ENCODE data around the gene BDKRB1.

The BDKRB1 gene

GRCh38 chr14:96255501-96256366 is at the start of gene BDKRB1:
Gene BDKRB1, plus strand, starts transcription at chr14:96256210. Its CDS starts 7,473 bp downstream, at chr14:96263683.
- DNase-seq: no peak

DNA sequence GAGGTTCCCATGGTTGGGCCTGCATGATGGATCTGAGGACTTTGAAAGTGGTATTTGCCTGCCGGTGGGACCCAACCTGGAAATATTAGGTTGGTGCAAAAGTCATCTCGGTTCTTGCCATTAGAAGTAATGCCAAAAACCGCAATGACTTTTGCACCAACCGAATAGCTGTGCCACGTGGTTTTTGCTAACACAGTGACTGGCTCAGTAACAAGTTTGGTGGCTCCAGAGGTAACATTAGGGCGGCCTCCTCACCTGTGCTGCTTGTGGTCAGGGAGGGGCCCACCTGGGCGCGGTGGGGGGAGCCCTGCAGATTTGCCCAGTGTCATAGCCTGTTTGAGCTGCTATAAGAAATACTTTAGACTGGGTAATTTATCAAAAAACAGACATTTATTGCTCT is 49.5 kb upstream of the BDKRB1 start:
- no peak for DNase-seq

DNA sequence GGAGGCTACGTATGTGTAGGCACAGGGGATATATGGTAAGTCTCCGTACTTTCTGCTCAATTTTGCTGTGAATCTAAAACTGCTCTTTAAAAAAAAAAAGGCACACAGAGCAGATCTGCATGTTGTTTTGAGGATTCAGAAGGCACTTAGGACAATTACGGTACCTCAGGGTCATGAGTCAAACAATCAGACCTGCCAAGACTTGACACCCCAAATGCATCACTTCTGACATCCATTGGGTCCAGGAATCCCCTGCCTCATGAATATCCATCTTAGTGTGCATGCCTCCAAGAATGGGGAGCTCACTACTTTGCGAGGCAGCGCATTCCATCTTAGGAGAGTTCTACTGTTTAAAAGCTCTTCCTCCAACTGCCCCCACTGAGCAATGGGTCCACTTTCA is 48.3 kb upstream of the BDKRB1 start:
- DNase-seq: no peak

DNA sequence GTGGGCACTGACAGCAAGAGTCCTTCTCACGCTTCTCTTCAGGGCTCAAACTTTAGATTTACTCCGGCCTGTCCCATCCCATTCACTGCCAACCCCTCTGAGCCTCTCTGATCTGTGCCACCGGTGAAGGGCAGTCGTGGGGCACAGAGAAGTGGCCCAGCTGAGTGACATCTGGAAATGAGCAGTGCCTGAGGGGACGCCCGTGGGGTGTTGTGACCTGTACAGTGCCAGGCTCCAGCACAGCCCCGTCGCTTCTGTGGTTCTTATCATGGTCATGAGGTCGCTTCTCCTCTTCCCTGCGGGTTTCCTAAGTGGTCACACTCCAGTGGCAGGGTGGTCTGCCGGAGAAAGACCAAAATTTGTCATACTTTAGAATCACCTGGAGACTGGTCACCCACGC is 47.3 kb upstream of the BDKRB1 start:
- no peak for DNase-seq

DNA sequence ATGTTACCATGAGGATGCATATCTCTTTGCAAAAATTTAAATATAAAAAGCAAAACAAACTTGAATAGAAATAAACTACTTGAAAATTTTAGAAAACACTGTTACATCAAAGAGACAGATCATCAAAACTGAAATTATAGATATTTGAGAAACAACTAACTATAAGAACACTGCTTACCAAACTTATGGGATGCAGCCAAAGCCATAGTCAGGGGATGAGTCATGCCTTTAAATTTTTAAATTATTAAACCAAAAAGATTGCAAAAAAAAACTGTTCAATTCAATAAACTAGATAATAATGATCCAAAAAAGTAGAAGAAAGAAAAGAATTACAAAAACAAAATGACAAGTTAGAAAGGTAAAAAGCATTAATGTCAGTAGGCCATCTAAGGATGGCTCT is 43.9 kb upstream of the BDKRB1 start:
- DNase-seq: no peak

GRCh38 chr14:96212896-96213295 is 43.1 kb upstream of the BDKRB1 start:
- DNase-seq: no peak

DNA sequence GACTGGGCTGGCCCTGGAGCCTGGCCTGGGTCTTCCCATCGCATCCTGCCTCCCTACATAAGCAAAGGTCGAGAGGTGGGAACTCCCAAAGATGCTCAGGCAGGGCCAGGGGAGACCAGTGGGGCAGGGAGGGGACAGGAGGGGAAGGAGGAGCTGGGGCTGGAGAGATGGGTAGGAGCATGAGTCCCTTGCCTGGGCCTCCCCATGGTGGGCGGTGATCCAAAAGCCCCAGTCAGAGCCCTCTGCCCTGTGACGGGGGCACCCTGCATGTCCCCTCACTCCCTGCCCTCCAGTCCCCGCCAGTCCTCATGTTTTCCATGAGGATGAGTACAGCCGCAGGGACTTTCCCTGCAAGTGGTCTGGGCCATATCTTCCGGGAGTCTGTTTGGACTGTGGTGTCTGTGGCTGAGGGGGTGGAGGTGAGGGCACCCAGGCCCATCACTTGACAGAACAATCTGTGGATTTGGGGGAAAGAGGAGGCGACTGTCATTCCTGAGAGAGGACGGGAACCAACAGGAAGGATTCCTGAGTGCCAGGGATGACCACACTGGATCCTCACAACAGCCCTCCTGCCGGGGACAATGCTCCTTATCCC is 42.0 kb upstream of the BDKRB1 start:
- DNase-seq: no peak

DNA sequence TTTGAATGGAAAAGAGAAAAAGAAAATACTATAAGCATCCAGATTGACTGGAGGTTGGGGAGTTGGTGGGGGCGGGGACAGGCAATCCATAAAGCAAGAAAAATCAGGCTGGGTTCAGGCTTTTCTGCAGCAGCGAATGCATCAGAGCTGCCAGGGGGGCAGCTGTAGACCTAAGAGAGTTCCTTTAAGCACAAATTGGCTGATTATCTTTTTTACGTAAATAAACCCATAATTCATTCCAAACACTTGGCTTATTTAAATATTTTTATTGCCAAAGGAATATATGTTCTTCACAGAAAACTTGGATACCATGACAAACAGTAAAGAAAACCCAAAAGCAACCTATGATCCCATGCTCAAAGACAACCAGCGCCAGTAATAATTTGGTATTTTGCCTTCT is 41.2 kb upstream of the BDKRB1 start:
- DNase-seq: no peak

DNA sequence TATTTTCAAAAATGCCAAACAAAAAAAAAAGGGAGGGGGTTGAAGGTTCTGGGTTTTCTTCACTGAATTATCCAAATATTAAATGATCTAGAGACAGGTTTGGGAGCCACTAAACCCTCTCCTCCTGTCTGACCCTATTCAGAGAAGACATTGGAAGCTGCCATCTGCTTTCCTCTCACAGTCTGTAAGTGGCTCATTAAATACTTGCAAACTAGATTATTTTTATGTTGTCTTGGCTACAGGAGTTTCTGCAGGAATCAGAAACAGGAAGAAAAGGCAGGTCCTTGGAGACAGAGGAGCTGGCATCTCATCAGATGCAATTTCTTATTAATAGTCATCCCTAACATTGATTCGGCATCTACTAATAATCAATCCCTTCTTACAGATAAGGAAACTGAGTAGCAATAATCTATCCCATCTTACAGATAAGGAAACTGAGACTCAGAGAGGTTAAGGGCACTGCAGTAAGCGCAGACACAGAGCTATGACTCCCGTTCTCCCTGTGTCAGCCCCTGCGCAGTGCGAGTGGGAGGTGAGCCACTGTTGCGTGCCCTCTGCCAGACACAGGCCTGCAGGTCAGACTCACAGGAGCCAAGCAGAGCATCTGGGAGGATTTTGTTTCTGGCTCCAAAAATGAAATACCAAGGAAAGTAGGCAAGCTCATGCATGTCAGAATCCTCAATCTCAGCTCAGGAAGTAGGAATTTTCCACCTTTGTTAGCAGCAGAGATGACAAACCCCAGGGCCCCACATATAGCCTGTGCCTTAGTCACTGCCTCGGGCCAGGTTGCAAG is 40.4 kb upstream of the BDKRB1 start:
- no peak for DNase-seq

DNA sequence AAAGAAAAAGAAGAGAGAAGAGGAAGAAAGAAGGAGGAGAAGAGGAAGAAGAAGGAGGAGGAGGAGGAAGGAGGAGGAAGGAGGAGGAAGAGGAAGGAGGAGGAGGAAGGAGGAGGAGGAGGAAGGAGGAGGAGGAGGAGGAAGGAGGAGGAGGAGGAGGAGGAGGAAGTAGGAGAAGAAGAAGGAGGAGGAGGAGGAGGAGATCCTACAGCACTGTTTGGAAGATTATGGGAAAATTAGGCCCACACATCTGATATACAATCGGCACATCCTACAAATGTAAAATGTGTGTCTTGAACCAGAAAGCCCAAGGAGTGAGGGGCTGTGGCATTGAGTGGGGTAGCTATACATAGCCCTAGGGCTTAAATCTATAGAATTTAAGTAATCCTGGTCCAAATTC is 39.4 kb upstream of the BDKRB1 start:
- DNase-seq: no peak

GRCh38 chr14:96217376-96217913 is 38.6 kb upstream of the BDKRB1 start:
- DNase-seq: no peak

DNA sequence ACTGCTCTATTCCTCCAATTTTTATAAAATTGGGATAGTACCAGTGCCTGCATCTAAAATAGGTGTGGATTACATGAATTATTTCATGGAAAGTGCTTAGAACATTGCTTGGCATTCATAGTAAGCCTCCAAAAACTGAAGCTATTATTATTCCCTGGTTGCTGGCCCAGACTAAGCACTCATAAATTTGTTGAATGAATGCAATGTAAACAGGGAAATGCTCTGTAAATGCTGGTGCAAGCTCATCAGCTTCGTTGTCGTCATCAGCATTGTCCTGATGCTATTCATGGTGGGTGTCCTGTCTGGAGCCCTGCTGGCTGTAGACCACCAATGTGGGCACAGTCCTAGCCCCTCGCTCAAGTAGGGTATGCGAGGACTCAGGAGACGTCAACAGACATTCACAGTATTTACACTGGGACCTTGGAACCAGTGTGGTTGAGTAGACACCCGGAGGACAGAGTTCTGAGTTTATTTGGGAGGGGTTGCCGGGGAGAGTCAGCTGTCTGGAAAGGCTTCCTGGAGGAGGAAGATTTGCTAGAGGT is 34.8 kb upstream of the BDKRB1 start:
- DNase-seq: no peak

DNA sequence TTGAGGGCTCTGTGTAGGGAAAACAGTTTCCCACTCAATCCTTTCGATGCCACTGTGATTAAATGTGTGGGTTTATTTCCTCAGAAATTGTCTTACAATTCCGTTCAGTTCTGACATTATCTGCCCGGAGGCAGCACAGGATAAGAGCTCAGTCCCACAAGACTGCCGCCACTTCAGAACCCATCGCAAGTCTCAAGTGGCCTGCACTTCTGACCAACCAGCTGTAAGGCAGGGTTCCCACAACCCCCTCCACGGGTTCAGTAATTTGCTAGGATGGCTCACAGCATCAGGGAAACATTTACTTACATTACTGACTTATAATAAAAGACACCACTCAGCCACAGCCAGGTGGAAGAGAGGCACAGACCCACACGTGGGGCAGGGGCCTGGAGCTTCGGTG is 34.2 kb upstream of the BDKRB1 start:
- DNase-seq: no peak

GRCh38 chr14:96224480-96225096 is 31.4 kb upstream of the BDKRB1 start:
- no peak for DNase-seq

DNA sequence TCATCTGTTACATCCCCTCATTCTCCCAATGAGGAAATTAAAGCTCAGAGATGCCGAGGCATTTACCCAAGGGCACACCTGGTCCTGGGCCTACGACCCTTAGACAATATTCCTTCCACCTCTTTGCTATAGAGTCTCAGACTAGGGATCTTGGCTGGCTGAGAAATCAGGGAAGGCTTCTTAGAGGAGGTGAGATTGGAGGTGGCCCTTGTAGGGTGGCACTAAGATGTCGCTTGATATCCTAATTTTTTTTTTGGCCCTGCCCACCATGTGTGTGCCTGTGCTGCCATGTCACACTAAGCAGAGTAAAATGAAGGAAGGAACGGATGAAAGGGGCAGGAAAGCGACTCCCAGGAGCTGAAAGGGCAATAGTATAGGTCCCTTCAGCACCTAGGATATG is 30.8 kb upstream of the BDKRB1 start:
- DNase-seq: no peak

- DNase-seq: no peak
Observed at GRCh38 chr14:96225745-96226151, 30.3 kb upstream of the BDKRB1 start.

DNA sequence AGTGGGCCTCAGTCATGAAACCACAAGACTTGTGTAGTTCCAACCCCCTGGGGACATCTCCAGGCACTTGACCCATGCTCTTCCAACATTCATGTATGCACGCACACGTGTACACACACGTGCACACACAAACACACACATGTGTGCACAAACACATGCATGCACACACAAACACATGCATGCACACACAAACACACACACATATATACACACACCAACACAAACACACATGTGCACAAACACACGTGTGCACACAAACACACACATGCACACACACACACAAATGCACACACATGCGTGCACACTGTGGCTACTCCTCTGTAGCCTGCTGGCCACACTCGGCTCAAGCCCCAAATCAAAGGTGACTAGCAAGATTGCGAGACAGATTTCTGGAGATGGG is 28.6 kb upstream of the BDKRB1 start:
- no peak for DNase-seq

GRCh38 chr14:96229315-96229714 is 26.7 kb upstream of the BDKRB1 start:
- no peak for DNase-seq

DNA sequence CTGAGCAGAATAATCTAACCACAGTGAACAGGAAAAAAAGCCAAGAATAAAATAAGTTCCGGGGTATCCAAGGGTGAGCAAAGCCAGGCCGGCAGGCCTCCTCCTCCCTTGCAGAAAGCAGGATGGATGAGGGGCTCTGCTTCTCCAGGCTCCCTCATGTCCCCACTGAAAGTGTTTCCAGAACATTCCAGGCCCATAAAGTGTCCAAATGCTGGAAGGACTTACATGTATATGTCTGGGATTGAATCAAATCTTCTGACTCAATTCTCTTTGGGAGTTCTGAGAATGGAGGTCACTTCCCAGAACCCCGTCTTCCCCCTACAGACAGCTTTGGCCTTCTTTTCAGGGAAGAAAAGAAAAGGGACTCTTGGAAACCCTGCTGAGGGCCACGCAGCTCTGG is 25.0 kb upstream of the BDKRB1 start:
- no peak for DNase-seq

- no peak for DNase-seq
Observed at GRCh38 chr14:96231526-96232130, 24.4 kb upstream of the BDKRB1 start.

- DNase-seq: no peak
Observed at GRCh38 chr14:96232506-96232905, 23.5 kb upstream of the BDKRB1 start.

DNA sequence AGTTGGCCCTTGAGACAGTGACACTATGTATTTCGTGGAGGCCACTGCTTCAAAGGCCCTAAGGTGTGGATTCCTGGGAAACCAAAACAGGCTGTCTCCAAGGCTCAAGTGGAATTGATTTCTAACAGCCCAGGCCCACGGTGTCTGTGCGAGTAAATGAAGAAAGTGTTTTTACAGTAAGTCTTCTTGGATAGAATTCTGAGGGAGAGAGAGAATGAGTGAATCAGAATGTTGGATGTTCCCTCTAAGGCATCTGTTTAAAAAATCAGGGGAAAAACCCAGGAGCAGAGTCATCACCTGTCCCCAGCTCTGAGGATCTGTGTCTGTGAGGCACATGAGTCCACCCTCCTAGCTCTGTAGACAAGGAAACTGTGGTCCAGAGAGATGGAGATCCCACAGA is 22.3 kb upstream of the BDKRB1 start:
- DNase-seq: no peak
